ENCODE measurements around the gene RAD51B.

Gene RAD51B

DNA sequence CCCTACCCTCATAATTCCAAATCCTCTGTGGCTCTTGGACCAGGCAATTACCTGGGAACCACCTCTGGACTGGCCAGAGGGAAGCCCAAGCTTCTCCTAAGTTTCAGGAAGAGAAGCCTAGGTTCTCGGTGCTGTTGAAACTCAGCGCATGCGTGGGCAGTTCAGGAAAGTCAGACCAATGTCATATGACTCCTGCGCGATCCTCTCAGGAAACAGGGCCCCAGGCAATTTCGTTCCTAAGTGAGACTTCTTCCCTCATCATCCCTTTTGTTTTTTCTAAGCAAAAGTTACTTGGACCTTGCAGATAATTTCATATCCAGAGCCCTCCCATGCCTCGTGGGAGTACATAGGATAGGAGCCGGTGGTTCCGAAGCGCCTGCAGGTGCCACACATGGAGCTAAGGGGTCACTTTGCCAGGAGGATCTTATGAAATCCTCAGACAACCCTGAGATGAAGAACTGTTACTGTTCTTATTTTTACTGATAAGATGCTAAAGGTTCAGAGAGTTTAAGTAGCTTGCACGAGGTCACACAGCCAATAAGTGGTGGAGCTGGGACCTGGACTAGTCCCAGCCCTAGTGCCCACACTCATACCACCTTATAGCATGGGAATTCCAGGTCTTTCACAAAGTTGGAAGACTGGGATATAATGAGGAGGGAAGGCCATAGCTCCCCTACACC is 805.1 kb downstream of the RAD51B start:
- peak in 1 of 56 donors; percentile 9 for DNase-seq

DNA sequence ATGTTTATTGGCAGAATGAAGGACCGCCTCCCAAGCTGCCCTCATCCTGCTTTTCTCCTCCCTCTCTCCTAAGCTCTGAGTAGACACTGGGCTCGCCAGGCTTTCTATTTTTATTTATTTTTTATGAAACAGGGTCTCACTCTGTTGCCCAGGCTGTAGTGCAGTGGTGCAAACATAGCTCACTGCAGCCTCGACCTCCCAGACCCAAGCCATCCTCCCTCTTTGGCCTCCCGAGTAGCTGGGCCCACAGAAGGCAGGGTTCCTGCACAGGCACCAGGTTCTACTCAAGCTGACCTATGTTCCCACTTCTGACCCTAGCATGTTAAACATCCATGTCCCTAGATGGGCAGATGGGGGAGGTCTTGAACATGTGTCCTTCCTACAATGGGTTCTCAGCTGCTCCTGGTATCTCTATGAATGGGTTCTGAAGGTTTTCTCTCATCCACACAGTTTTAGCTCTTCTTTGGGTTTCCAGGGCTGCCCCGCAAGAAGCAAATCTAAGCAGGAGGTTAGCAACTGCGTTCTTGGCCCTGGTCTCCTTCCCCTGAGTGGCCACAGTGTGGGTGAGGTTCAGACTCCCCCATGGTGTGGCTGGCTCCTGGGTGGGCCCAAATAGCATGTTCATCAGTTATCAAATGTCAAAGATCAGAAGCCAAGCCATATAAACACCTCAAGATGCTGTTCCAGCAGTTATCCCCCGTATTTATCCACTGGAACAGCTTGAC is 805.9 kb downstream of the RAD51B start:
- DNase-seq = no peak

DNA sequence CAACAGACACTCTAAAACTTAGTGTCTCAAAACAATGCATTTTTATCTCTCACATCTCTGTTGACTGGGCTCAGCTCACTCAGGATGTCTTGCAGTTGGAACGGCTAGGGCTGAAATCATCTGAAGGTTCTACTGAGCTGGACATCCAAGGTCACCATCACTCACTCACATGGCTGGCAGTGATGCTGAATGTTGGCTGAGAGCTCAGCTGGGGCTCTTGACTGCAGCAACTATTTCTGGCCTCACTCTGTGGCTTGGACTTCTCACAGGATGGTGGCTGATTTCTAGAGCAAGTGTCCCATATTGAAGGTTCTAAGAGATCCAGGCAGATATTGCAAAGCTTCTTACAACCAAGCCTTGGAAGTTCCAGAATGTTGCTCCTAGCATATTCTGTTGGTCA is 806.8 kb downstream of the RAD51B start:
- DNase-seq = no peak

DNA sequence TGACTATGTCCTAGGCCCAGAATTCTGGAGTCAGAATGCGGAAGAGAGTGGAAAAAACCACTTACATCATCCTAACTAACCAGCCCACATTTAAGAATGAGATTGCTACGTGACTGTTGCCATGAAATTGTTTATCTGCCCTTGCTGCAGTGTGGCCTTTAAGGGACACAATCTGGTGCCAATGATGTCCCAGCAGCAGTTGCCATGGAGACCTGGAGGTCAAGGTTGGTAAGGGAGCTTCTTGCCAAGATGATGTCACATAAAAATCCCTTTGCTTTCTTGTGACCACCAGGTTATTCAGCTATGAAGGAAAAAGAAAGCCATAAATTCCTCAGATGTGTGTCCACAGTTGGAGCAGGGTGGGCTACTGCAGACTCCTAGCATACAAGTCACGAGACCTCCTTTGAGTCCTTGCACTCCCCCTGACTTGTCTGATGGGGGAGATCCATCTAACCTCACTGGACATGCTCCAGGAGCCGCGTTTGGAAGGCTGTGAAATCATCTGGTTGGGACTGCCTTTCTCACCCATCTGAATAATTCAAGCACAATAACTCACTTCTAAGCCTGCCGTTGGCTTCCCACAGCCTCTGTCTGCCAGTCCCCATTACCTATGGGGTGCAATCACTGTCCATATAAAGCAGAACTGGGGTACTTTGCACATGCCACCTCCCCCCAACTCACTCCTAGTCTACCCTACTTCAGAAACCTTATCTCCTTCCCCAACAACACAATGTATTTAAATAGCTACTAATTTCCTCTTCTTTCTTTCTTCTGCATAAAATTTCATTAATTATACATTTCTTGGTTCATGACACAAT is 807.7 kb downstream of the RAD51B start:
- DNase-seq = peak in 10 of 56 donors; percentile 10 to 42 (median 22)

DNA sequence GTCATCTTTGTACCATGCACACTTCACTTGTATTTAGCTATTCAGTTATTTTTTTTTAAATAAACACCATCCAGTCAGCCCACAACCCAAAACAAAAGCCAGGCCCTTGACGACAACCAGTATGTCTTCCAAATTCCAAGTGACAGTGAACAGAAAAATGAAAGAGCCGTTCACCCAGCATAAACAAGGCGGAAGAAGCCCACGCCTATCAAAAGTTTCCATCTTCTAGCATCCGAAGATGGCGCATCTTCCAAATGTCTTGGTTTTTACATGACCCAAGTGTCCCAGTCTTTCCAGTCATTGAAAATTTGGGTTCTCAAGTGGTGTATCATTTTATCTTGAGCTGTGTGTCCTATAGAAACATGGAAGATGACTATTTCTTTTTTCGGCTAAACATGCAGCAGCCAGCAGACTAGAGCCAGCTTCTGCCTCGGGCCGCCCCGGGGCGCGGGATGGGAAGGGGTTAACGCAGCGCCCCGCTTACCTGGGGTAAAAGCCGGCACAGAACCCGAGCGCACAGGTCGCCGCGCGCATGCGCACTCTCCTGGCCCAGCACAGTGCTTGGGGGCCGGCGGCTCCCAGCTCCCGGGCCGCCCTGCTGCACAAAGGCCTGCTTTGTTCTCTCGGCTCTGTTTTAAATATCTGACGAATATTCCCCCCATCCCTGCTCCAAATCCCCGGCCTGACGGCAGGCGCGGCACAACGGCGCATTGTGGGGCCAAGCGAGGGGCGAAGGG is 808.5 kb downstream of the RAD51B start:
- peak in 54 of 56 donors; percentile 37 to 90 (median 77) for DNase-seq

DNA sequence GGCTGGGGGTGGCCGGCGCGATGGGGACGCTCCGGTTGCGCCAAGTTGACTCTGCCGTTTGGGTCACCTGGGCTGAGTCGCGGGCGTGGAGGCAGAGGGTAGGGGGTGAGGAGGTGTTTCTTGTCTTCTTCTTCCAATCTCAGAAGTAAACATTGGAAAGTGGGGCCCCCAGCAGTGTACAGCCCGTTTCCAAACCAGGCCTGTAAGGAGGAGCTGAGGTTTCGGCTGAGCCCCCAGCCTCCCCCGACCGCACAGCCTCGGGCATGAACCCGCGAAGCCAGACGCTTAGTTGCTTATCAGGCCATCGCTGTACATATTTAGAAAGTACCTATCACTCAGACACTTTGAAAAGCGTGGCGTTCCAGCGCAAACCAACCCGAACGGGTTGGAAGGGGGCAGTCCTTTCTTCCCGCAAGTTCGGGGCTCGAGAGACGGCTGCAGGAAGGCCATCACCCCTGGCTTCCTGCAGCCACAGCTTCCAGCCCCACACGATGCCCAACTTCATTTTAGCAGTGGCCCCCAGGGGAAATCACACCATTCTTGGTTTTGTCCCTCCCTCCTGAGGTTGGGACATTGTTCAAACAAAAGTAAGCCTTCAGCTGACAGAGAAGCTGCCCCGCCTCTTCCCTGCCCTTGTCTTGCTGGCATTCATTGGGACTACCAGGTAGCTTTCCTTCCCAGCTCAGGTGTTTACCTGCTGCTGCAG is 809.2 kb downstream of the RAD51B start:
- peak in 3 of 56 donors; percentile 69 to 90 (median 70) for DNase-seq

DNA sequence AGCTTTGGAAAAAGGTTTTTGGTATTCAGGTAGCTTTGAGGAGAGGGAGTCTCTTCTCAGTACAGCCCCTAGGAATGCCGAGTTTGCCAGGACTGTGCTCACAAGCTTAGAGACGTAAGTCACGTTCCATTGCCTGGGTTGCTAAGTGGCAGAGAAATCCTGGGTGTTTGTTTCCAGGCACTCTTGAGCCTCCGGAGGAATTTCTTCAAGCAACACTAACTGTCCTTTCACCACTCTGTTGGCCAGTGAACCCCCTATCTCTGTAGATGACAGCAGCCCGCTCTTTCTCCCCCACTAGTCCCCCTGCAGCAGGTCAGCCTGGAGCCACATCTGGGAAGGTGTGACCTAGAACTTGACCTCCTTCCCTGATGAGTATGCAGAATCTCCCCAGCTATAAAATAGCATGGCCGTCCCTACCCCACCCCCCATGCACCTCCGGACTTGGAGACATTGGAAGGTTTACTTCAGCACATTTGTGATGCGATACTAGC is 810.5 kb downstream of the RAD51B start:
- no peak for DNase-seq

DNA sequence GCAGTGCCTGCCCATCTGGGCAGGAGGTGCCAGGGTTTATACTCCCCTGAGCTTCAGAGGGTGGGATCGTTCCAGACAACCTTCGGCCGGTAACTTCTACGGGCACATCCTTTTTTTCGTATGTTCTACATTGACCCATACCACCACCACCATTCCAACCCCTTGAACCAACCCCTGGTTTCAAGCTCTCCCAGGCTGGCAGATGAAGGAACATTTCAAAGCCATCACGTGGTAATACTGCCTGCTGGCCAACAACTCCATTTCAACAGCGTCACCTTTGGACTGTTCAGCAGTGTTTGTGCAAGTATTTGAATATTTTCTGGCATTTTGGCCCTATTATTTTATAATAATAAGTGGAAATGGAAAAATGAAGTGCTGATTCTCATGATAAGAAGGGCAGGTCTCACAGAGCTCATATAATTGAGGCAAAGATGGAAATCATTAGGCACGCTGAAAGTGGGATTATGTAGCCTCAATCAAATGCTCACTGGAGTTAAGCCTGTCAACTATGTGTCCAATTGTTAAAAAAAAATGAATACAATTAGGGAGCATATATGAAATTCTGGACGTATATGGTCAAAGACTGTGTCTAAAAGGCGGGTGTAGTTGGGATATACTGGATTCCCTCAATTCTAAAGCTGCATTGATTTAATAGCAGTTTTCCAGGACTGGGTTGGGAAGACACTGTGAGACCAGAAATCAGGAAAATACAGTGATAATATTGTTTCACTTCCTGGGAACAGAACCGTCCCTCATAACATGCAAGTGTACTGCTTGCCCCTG is 811.2 kb downstream of the RAD51B start:
- DNase-seq = peak in 8 of 56 donors; percentile 13 to 31 (median 19)

DNA sequence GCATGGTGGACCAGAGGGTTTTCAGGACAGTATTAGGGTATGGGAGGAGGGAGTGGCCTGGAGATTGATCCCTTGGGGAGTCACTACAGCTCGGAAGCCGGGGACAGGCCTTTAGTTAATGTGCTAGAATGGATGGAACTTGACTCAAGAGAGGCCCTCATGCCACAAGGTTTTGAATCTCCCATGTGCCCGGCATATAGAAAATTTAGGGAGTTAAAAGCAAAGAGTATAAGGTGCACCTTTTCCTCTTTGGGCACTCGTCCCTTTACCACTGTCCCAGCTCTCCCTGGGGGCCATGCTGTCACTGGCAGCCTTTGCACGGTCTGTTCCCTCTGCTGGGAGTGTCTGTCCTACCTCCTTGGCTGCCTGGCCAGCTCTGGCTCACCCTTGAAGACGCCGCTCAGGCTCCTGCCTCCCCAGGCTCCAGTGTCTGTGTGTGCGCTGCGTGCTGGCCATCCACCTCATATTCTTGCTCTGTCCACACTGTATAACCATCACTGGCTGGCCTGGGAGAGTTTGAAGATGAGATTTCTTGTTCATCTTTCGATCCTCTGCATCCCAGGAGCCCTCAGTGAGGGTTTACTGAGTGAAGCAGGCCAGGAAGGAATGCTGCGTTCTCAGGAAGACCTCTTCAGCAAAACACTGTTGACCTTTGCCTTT is 811.9 kb downstream of the RAD51B start:
- DNase-seq = no peak

DNA sequence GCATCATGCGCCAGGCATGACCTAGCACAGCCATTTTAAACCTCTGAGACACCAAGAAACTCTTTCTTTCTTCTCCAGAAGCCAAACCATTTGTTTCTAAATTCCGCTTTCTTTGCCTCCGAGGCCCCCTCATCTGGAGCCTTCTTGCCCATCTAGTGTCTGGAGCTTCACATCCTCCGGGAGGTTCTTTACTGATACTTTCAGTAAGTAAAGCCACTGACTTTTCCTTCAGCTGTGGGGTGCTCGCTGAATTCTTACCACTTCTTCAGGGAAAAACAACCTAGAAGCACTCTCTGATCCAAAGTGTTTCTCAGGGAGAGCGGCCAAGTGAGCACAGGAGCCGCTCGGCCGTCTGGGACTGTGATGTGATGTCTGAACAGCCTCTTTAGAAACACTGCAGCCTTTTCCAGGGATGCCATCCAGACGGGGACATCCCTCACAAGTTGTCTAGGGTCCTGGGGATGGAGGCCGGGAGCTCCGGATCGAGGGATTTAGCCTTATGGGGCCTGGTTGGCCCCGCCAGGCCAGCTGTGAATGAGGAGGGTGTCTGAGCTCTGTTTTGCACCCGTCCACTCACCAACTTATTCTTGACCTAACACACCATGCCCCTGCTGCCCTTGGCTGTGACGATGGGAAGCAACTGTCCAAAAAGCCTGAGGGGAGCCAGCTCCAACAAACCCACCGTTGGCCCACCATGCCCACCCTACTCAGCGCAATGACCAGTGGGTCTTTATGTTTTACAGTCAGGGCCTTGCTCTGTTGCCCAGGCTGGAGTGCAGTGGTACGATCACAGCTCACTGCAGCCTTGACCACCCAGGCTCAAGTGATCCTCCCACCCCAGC is 812.7 kb downstream of the RAD51B start:
- DNase-seq = peak in 6 of 56 donors; percentile 15 to 34 (median 21)

DNA sequence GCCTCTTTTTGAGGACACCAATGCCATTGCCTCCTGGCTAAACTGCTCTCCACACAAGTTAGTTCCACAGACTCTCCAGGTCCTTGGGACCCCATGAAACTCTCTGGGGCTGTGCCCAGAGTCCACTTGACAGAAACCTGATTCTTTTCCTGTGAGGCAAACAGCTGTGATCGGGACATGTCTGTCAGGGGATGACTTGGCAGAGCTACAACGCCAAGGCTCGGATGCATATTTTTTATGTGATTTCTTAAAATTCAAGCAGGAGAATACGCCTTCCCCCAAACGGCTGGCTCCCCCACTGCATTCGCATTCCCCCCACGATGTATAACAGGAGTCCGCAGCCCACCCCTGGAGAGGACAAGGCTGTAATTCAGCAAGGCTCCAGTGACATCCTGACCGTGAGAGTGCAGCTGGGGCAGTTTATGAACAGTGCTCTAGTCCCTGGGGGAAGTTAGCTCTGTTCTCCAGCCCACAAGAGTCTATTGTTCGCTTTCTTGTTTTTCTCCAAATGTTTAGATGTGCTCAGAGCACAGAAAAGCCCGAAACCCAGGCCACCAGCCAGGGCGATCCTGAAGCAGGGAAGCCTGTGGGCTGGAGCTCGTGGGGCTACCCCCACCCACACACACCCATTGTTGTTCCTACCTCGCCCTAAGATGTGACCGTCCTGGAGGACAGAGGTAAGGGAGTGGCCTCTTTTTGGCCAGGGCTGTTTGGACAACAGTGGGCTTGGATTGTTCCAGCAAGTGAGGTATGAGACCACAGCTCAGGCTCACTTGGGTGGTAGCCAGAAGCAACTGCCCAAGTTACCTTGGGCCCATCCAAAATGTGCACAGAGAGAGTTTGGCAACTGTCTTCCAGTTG is 813.8 kb downstream of the RAD51B start:
- peak in 52 of 56 donors; percentile 46 to 90 (median 77) for DNase-seq

DNA sequence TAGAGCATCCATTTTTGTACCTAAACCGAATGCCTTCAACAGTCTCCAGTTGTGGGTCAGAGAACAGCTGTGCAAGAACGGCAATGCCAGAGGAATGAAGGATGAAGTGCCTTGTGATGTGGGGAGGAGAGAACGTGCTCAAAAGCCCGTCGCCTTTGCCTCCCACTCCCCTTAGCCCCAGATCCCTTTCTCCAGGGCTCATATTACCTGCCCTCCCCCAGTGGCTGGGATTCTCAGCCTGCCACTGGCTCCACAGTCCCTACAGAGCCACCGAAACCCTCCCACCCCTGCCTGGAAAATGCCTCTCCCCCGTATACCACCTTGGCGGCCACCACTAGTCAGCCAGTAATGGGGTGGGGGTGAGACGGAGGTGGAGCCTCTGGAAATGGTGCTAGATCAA is 814.8 kb downstream of the RAD51B start:
- no peak for DNase-seq

DNA sequence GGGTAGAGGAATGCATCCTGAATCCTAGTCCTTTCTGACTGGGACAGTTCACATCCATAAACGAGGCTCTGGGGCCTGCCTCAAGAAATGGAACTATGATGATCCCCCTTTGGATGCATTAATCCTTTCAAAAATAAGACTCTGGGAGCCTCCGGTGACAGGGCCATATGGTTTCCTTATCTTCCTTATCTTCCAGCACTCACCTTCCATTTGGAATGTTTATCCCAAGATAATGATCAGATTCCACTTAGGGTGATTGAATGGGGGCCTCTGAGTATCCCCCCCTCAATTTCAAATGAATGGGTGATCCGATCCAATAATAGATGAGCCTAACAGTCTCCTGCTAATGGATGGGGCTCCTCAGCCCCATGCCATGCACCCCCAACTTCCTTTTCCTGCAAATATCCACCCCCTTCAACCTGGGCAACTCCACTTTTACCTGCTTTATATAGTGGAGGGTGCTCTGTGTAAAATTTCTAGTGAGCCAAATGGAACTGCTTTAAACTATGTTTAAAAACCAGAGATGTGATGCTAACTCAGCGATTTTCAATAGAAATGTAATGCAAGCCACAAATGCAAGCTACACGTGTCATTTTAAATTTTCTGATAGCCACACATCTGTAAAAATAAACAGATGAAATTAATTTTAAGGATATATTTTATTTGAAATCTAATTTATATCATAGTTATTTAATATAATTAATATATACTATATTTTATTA is 815.5 kb downstream of the RAD51B start:
- DNase-seq = no peak

DNA sequence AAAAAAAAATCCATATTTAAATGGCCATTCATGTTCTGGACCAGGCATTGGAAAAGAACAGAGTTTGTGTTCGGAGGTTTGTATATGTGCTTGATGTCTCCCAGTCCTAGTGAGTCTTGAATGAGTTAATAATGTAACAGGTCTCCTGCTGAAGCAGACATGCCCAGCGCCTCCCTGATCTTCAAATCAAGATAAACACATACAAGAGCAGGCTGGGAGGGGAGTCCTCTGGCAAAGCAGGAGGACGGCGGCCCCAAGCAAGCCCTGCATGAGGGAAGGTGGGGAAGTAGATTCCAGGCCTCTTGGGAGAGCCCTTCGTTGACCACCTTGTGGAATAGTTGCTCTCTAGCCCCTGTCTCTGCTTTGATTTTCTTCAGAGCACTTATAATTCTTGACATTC is 817.0 kb downstream of the RAD51B start:
- DNase-seq = no peak

DNA sequence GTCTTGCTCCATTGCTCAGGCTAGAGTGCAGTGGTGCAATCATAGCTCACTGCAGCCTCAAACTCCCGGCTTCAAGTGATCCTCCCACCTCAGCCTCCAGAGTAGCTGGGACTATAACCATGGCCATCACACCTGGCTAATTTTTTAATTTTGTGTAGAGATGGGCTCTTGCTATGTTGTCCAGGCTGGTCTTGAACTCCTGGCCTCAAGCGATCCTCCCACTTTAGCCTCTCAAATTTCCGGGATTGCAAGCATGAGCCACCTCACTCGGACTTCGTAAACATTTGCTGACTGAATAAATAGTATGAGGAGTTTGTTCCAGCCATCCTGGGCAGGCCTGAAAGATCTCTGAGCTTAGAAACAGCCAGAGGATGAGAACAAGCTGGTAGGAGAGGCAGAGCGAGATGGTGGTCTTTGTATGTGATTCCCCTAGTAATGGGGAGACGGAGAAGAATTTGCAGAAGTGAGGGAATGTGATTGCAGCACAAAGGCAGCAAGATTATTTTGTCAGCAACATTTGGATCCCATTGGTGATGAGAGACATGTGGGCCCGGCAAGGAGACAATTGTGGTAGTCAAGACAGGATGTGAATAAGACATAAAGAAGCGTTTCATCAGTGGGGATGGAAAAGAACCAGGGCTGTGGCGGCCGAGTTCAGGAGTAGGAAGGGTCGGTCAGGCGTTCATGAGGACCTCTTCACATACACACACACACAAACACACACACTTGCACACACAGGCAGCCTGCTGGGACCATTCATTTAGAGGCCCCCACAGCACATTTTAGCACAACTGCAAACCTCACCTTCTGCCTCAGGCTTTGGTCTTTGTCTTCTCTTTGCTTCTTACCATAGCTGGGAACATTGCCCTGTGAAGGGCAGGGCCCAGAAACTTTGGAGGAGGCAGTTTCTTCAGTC is 817.8 kb downstream of the RAD51B start:
- peak in 31 of 56 donors; percentile 19 to 65 (median 37) for DNase-seq
